GM23248 (cell line): Measurements from ENCODE around the gene TTYH3.

ENCODE experiments used
- EZH2 ChIP-seq: fragments of 200-600 bp; sonication (generic); IDR thresholded peaks from 2 replicates; pipeline ENCODE4 v1.6.1; 2018; ENCODE audit warnings: antibody characterized with exemption, mild to moderate bottlenecking; ENCODE audit not compliant: insufficient read depth, poor library complexity, severe bottlenecking
- EZH2phosphoT487 ChIP-seq: fragments of 200-600 bp; sonication (generic); IDR thresholded peaks from 2 replicates; pipeline ENCODE4 v1.6.1; 2018; ENCODE audit warnings: antibody characterized with exemption, moderate library complexity, mild to moderate bottlenecking, low read depth; ENCODE audit not compliant: insufficient read depth

DNA sequence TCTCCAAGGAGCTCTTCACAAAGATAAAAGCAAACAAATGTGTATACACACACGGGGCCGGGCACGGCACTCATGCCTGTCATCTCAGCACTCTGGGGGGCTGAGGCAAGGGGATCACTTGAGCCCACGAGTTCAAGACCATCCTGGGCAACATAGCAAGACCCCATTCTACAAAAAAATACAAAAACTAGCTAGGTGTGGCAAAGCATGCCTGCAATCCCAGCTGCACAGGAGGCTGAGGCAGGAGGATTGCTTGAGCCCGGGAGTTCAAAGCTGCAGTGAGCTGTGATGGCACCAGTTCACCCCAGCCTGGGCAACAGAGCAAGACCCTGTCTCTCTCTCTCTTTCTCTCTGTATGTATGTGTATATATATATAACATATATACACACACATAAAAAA is 22.3 kb downstream of the TTYH3 start:
- TF ChIP-seq EZH2, result no peak
- TF ChIP-seq EZH2phosphoT487, result no peak
